Measurements from ENCODE around the gene APOBEC3H. TPM values are rescaled to one million over a fixed set of nuclear protein-coding genes. Genes with fewer than 3 reads are reported as not detected.

Gene APOBEC3H
- polyA plus RNA-seq, 1 experiment, result 0.11 TPM

DNA sequence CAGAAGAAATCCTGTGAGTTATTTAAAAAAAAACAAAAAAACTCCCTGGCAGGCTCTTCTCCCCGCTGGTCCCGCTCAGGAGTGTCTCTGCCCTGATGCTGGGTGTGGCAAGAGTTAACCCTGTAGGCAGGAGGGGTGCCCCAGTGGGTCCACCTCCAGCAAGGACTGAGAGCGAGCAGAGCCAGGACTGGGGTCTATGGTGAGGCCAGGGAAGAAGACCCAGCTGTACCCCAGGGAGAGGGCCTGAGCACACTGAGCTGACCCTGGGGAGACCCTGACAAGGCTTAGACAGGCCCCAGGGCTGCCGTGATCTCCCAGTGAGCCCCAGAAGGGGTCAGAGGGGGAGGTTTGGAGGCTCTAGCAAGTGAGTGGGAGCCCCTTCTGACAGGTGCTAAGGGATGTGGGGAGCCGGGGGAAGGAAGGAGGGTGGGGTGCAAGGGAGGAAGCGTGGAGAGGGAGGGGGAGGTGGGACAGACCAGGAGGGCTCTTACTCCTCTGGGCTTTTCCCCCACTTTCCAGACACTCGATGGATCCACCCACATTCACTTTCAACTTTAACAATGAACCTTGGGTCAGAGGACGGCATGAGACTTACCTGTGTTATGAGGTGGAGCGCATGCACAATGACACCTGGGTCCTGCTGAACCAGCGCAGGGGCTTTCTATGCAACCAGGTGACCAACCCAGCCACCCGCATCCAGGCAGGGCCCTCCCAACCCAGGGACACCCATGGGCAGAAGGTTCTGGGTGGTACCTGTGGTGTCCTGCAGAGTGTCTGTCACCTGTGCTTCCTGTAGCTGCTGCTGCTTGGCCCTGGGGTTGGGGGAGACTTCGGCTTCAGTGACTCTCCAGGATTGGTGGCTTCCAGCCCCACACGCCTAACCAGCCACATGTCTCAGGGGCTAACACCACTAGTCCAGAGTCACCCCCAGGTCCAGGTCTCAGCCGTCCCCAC is 13.6 kb upstream of the APOBEC3H start:
- CTCF ChIA-PET, result no interaction called here
- Histone ChIP-seq H3K4me3 (ENCODE audit: low read depth, low read length) (no peak overlapping the region), H3K27me3 (ENCODE audit: control insufficient read depth, insufficient read depth, low read length) (peaks cover 4% of the 10 kb centered on the region), H3K27ac (ENCODE audit: low read depth, low read length) (no peak overlapping the region), H3K9me3 (ENCODE audit: control insufficient read depth, insufficient read depth, low read length) (no peaks in the 10 kb centered on the region)
- no peak for DNase-seq (ENCODE audit: low read depth, low spot score)
- POLR2A ChIA-PET, result no interaction called here
- TF ChIP-seq, protein P1, sequence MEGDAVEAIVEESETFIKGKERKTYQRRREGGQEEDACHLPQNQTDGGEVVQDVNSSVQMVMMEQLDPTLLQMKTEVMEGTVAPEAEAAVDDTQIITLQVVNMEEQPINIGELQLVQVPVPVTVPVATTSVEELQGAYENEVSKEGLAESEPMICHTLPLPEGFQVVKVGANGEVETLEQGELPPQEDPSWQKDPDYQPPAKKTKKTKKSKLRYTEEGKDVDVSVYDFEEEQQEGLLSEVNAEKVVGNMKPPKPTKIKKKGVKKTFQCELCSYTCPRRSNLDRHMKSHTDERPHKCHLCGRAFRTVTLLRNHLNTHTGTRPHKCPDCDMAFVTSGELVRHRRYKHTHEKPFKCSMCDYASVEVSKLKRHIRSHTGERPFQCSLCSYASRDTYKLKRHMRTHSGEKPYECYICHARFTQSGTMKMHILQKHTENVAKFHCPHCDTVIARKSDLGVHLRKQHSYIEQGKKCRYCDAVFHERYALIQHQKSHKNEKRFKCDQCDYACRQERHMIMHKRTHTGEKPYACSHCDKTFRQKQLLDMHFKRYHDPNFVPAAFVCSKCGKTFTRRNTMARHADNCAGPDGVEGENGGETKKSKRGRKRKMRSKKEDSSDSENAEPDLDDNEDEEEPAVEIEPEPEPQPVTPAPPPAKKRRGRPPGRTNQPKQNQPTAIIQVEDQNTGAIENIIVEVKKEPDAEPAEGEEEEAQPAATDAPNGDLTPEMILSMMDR (IDR thresholded peaks at IDR 0.05; ENCODE audit: low read depth, low read length), result no peak

DNA sequence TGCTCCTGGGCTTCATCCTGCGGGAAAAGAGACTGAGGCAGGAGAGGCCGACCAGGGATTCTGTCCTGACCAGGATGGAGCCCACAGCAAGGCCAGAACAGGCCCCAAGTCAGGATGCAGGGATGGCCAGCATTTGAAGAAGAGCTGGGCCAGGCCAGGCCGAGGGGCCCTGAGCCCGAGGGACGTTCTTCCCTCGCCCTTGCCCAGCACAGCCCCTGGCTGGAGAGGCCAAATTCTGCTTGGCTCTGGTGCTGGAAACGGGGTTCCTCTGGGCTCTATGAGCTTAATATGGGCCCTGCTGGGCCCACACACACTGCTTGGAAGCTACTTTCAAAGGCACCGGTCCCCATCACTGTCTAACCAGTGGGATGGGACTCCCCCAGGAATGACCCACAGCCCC is 12.4 kb upstream of the APOBEC3H start:
- Histone ChIP-seq H3K4me3 (ENCODE audit: low read depth, low read length) (no peak overlapping the region), H3K9me3 (ENCODE audit: control insufficient read depth, insufficient read depth, low read length) (no peaks in the 10 kb centered on the region), H3K27ac (ENCODE audit: low read depth, low read length) (no peak overlapping the region), H3K27me3 (ENCODE audit: control insufficient read depth, insufficient read depth, low read length) (peaks cover 5% of the 10 kb centered on the region)
- DNase-seq (ENCODE audit: low read depth, low spot score), result no peak
- ChIA-PET POLR2A (interaction anchor here (0.6 kb wide), 1 partner anchor 226 kb away, joined by 3 read pairs; no protein-coding TSS in a partner anchor), CTCF (no interaction called here)
- TF ChIP-seq, protein P1 (IDR thresholded peaks at IDR 0.05; ENCODE audit: low read depth, low read length), result no peak

DNA sequence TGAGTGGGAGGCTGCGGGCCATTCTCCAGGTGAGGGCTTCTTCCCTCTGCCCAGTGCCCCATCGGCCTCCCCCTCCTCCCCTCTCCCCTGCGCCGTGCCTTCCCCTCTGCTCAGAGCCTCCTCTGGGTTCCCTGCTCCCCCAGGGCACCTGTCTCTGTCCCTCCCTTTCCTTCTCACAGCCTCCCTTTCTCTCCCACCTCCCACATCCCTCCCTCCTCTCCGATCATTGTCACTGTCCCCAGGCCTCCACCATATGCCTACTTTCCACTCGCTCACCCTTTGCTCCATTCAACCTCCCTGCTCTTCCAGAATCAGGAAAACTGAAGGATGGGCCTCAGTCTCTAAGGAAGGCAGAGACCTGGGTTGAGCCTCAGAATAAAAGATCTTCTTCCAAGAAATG is 9.9 kb upstream of the APOBEC3H start:
- Histone ChIP-seq H3K27me3 (ENCODE audit: control insufficient read depth, insufficient read depth, low read length) (peaks cover 16% of the 10 kb centered on the region), H3K4me3 (ENCODE audit: low read depth, low read length) (no peak overlapping the region), H3K9me3 (ENCODE audit: control insufficient read depth, insufficient read depth, low read length) (no peaks in the 10 kb centered on the region), H3K27ac (ENCODE audit: low read depth, low read length) (no peak overlapping the region)
- CTCF ChIA-PET, result no interaction called here
- TF ChIP-seq, protein P1 (IDR thresholded peaks at IDR 0.05; ENCODE audit: low read depth, low read length), result no peak
- no peak for DNase-seq (ENCODE audit: low read depth, low spot score)
- POLR2A ChIA-PET, result no interaction called here

DNA sequence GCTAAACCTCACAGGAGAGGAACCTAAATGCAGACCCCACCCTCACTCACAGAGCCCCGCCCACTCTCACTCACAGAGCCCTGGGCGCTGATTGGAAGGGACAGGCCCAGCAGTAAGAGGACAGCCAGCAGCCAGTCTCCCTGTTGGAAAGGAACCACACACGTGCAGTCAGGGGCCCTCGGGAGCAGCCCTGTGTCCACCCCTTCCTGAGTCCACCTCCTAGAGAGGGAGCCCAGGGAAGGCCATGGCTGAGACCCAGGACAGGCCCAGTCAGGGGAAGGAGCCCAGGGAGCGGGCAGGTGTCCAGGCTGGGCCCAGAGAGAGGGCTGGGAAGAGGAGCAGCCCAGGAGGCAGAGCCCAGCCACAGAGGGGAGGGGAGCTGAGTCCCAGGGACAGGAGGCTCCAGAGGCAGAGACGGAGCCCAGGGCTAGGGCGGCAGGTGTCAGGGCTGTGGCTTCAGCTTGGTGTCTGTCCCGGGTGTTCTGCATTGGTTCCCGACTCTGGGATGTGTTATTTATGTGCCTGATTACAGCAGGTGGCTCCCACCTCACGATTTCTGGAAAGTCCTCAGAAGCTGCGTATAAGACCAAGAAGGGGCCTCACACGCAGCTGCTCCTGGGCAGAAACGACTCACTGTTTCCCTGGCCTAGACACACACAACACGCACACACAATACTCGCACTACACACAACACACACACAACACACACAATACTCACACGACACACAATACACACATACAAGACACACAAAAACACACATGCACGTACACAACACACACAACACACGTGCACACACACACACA is 9.0 kb upstream of the APOBEC3H start:
- ChIA-PET CTCF (no interaction called here), POLR2A (no interaction called here)
- Histone ChIP-seq H3K27ac (ENCODE audit: low read depth, low read length) (no peak overlapping the region), H3K4me3 (ENCODE audit: low read depth, low read length) (no peak overlapping the region), H3K27me3 (ENCODE audit: control insufficient read depth, insufficient read depth, low read length) (peaks cover 24% of the 10 kb centered on the region), H3K9me3 (ENCODE audit: control insufficient read depth, insufficient read depth, low read length) (no peaks in the 10 kb centered on the region)
- TF ChIP-seq, protein P1 (IDR thresholded peaks at IDR 0.05; ENCODE audit: low read depth, low read length), result no peak
- no peak for DNase-seq (ENCODE audit: low read depth, low spot score)

DNA sequence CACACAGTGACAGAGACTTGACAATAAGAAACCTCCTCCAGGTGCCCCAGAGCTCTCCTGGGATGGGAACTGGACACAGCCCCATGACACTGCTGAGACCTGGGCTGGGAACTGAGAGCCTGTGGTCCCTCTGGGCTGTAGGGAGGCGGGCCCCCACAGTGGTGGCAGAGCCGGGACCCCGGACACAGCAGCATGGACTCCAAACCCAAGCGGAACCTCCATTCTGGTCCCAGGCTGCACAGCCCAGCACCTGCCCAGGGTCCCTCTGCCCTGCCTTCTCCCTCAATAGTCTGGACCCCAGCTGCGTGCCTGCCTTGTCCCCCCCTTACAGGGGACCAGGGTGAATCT is 8.4 kb upstream of the APOBEC3H start:
- Histone ChIP-seq H3K4me3 (ENCODE audit: low read depth, low read length) (no peak overlapping the region), H3K9me3 (ENCODE audit: control insufficient read depth, insufficient read depth, low read length) (no peaks in the 10 kb centered on the region), H3K27ac (ENCODE audit: low read depth, low read length) (peak overlapping the region; percentile 2), H3K27me3 (ENCODE audit: control insufficient read depth, insufficient read depth, low read length) (peaks cover 24% of the 10 kb centered on the region)
- ChIA-PET POLR2A (no interaction called here), CTCF (no interaction called here)
- TF ChIP-seq, protein P1 (IDR thresholded peaks at IDR 0.05; ENCODE audit: low read depth, low read length), result no peak
- DNase-seq (ENCODE audit: low read depth, low spot score), result no peak

Data from AG04450 (cell line).